HG02571 (cell line): Measurements from ENCODE around the gene ATL1.
A peak's percentile ranks its signal among the peaks of the same experiment; 100 is the strongest.

ENCODE experiments used
- ATAC-seq: cut with Tn5 transposase; IDR thresholded peaks from one replicate; pipeline ENCODE4 v1.9.1; 2021; ENCODE audit warnings: mild to moderate bottlenecking, moderate library complexity; ENCODE audit not compliant: unreplicated experiment

The ATL1 gene

GRCh38 chr14:50559990-50560930, at the start of gene ATL1:
Gene ATL1, plus strand, starts transcription at chr14:50560145. Its CDS starts 121 bp downstream, at chr14:50560266.
- peak; percentile 54 for ATAC-seq

GRCh38 chr14:50510157-50510556, 49.8 kb upstream of the ATL1 start:
- no peak for ATAC-seq

- ATAC-seq: no peak
Observed at GRCh38 chr14:50512463-50512862, 47.5 kb upstream of the ATL1 start.

- ATAC-seq: no peak
Observed at GRCh38 chr14:50516091-50516490, 43.9 kb upstream of the ATL1 start.

GRCh38 chr14:50520947-50521815, 38.8 kb upstream of the ATL1 start:
- ATAC-seq: peak; percentile 67

- ATAC-seq: peak; percentile 73
Observed at GRCh38 chr14:50521912-50522341, 38.0 kb upstream of the ATL1 start.

GRCh38 chr14:50523271-50524041, 36.5 kb upstream of the ATL1 start:
- no peak for ATAC-seq

GRCh38 chr14:50524060-50524459, 35.9 kb upstream of the ATL1 start:
- ATAC-seq: no peak

- no peak for ATAC-seq
Observed at GRCh38 chr14:50524731-50525515, 35.0 kb upstream of the ATL1 start.

- ATAC-seq: no peak
Observed at GRCh38 chr14:50528000-50528399, 31.9 kb upstream of the ATL1 start.

GRCh38 chr14:50529288-50530179, 30.4 kb upstream of the ATL1 start:
- ATAC-seq: no peak

- ATAC-seq: no peak
Observed at GRCh38 chr14:50530358-50530757, 29.6 kb upstream of the ATL1 start.

- ATAC-seq: no peak
Observed at GRCh38 chr14:50530794-50531365, 29.1 kb upstream of the ATL1 start.

GRCh38 chr14:50531595-50532501, 28.1 kb upstream of the ATL1 start:
- ATAC-seq: peak; percentile 29

GRCh38 chr14:50532502-50533240, 27.3 kb upstream of the ATL1 start, which contains the start of gene MAP4K5:
Gene MAP4K5, minus strand, starts transcription at chr14:50532569. Its CDS starts 520 bp downstream, at chr14:50532049.
- peak; percentile 96 for ATAC-seq

- ATAC-seq: peak; percentile 13
Observed at GRCh38 chr14:50533241-50533705, 26.7 kb upstream of the ATL1 start.

- no peak for ATAC-seq
Observed at GRCh38 chr14:50533806-50534205, 26.1 kb upstream of the ATL1 start.
